Small intestine (tissue), 7 donors: ENCODE results near the gene FANCI. TPM values are rescaled to one million over a fixed set of nuclear protein-coding genes. Genes with fewer than 3 reads are reported as not detected.

Experiments
- DNase-seq, 2 donors: peaks; one replicate each; pipeline versions ENCODE4 v3.0.0 to v3.0.0-alpha.2; 2013
- FAIRE-seq: peaks from 2 replicates; lab custom pipeline; 2012; peaks lifted over from hg19 to GRCh38; lab: Jason Lieb, UNC
- H3K27ac ChIP-seq, 3 donors: one replicate each; pipeline ENCODE4 v1.5.1; 2013; ENCODE audit warnings: low read length in 2 of 3, mild to moderate bottlenecking in 2 of 3, control low read depth in 1 of 3, inconsistent platforms in 1 of 3, low read depth in 1 of 3, moderate library complexity in 1 of 3
- H3K27me3 ChIP-seq, 3 donors: one replicate each; pipeline ENCODE4 v1.6.1; 2013; ENCODE audit warnings: low read length in 3 of 3, inconsistent platforms in 1 of 3; ENCODE audit not compliant: control insufficient read depth in 3 of 3, insufficient read depth in 3 of 3
- H3K36me3 ChIP-seq, 3 donors: one replicate each; pipeline ENCODE4 v1.6.1; 2013; ENCODE audit warnings: low read length in 3 of 3, inconsistent platforms in 1 of 3, low read depth in 1 of 3, mild to moderate bottlenecking in 1 of 3, moderate library complexity in 1 of 3; ENCODE audit not compliant: control insufficient read depth in 3 of 3, insufficient read depth in 2 of 3
- H3K4me1 ChIP-seq, 3 donors: one replicate each; pipeline ENCODE4 v1.6.1; 2013; ENCODE audit warnings: low read length in 2 of 3, inconsistent platforms in 1 of 3, low read depth in 1 of 3, mild to moderate bottlenecking in 1 of 3, moderate library complexity in 1 of 3; ENCODE audit not compliant: control insufficient read depth in 3 of 3, insufficient read depth in 2 of 3
- H3K4me3 ChIP-seq, 3 donors: one replicate each; pipeline ENCODE4 v1.5.1; 2013; ENCODE audit warnings: low read length in 3 of 3, control low read depth in 1 of 3, inconsistent platforms in 1 of 3, low read depth in 1 of 3, mild to moderate bottlenecking in 1 of 3, moderate library complexity in 1 of 3
- H3K9me3 ChIP-seq, 2 donors: one replicate each; pipeline ENCODE4 v1.6.1; 2013; ENCODE audit warnings: low read depth in 1 of 2, low read length in 1 of 2; ENCODE audit not compliant: control insufficient read depth in 2 of 2, insufficient read depth in 1 of 2
- WGBS, 3 donors: extraction: QIAGEN DNeasy Blood & Tissue Kit; methylation state at CpG; one replicate each; pipeline ENCODE4 v1.1.7; 2013; 5-methylcytosine and 5-hydroxymethylcytosine counted together
- polyA plus RNA-seq, 4 donors: library from polyadenylated mRNA; stranded (reverse) in 3 of 4; unstranded in 1 of 4; fragments of 200-250 nt in 3 of 4; fragments of 120-200 nt in 1 of 4; gene quantifications; one replicate each; pipeline versions ENCODE4 v1.2.1 to v1.2.3, GENCODE V29; 2013
- donor health status: healthy with polysubstance abuse.
- donor health status: control.
- donor health status: control.
- donor health status: Bipolar disorder and iron deficiency.
- donor health status: healthy.

FANCI gene
- polyA plus RNA-seq, 4 donors, result 1.6 to 21.6 (median 7.9) TPM

- no peak for FAIRE-seq
- WGBS, 3 donors, result 72 to 95% (median 88%) methylated on average over 6 of the region's 6 CpGs
Measured at GRCh38 chr15:89199746-89200145, 44.0 kb upstream of the FANCI start.

GRCh38 chr15:89200182-89200581 lies 43.6 kb upstream of the FANCI start:
- H3K27ac ChIP-seq, result no peak overlapping the region
- H3K27me3 ChIP-seq, result no peaks in the 10 kb centered on the region
- peaks cover 4 to 26% (median 13%) of the 10 kb centered on the region in 3 donors for H3K36me3 ChIP-seq
- no peaks in the 10 kb centered on the region for H3K4me1 ChIP-seq
- no peak for FAIRE-seq
- no peaks in the 10 kb centered on the region for H3K9me3 ChIP-seq
- DNase-seq, result no peak
- WGBS, 3 donors, result 93 to 98% (median 96%) methylated on average over 12 of the region's 12 CpGs
- H3K4me3 ChIP-seq, result no peak overlapping the region

More at GRCh38 chr15:89199746-89200145, 44.0 kb upstream of the FANCI start:
- H3K36me3 ChIP-seq, result peaks cover 6 to 30% (median 18%) of the 10 kb centered on the region in 3 donors
- DNase-seq, result no peak
- no peak overlapping the region for H3K4me3 ChIP-seq
- no peak overlapping the region for H3K27ac ChIP-seq
- no peaks in the 10 kb centered on the region for H3K27me3 ChIP-seq
- H3K4me1 ChIP-seq, result no peaks in the 10 kb centered on the region
- no peaks in the 10 kb centered on the region for H3K9me3 ChIP-seq

GRCh38 chr15:89201465-89202005 lies 42.2 kb upstream of the FANCI start:
- Histone ChIP-seq H3K9me3 (no peaks in the 10 kb centered on the region), H3K27me3 (no peaks in the 10 kb centered on the region), H3K4me3 (no peak overlapping the region), H3K27ac (no peak overlapping the region), H3K4me1 (no peaks in the 10 kb centered on the region), H3K36me3 (peaks cover 0 to 16% (median 13%) of the 10 kb centered on the region in 3 donors)
- 88 to 93% (median 92%) methylated on average over 20 of the region's 20 CpGs for WGBS, 3 donors
- no peak for FAIRE-seq
- no peak for DNase-seq

GRCh38 chr15:89203705-89204273 lies 40.0 kb upstream of the FANCI start:
- DNase-seq (no peak), FAIRE-seq (no peak)
- 28 to 56% (median 51%) methylated on average over 2 of the region's 2 CpGs for WGBS, 3 donors
- no peaks in the 10 kb centered on the region for H3K4me1 ChIP-seq
- no peaks in the 10 kb centered on the region for H3K9me3 ChIP-seq
- peaks cover 0 to 8% (median 4%) of the 10 kb centered on the region in 3 donors for H3K36me3 ChIP-seq
- H3K27ac ChIP-seq, result no peak overlapping the region
- no peaks in the 10 kb centered on the region for H3K27me3 ChIP-seq
- H3K4me3 ChIP-seq, result no peak overlapping the region

- Histone ChIP-seq H3K4me1 (no peaks in the 10 kb centered on the region), H3K9me3 (no peaks in the 10 kb centered on the region), H3K27ac (no peak overlapping the region), H3K4me3 (no peak overlapping the region), H3K36me3 (peaks cover 0 to 1% (median 0%) of the 10 kb centered on the region in 3 donors), H3K27me3 (no peaks in the 10 kb centered on the region)
- WGBS, 3 donors, result 66 to 74% (median 69%) methylated on average over 14 of the region's 14 CpGs
- no peak for DNase-seq
- FAIRE-seq, result no peak
Measured at GRCh38 chr15:89205991-89206585, 37.7 kb upstream of the FANCI start.

GRCh38 chr15:89206908-89207331 lies 36.9 kb upstream of the FANCI start:
- Histone ChIP-seq H3K4me3 (no peak overlapping the region), H3K9me3 (no peaks in the 10 kb centered on the region), H3K36me3 (no peaks in the 10 kb centered on the region), H3K27ac (no peak overlapping the region), H3K27me3 (no peaks in the 10 kb centered on the region), H3K4me1 (no peaks in the 10 kb centered on the region)
- WGBS, 3 donors, result 0 to 1% (median 0%) methylated on average over 14 of the region's 14 CpGs
- no peak for FAIRE-seq
- DNase-seq, result peak; percentile 52 to 72

GRCh38 chr15:89208256-89208655 lies 35.5 kb upstream of the FANCI start:
- DNase-seq, result no peak
- Histone ChIP-seq H3K9me3 (no peaks in the 10 kb centered on the region), H3K27ac (no peak overlapping the region), H3K4me1 (no peaks in the 10 kb centered on the region), H3K4me3 (no peak overlapping the region), H3K36me3 (no peaks in the 10 kb centered on the region), H3K27me3 (no peaks in the 10 kb centered on the region)
- no peak for FAIRE-seq

GRCh38 chr15:89209057-89209456 lies 34.7 kb upstream of the FANCI start:
- Histone ChIP-seq H3K4me1 (no peaks in the 10 kb centered on the region), H3K27ac (no peak overlapping the region), H3K27me3 (no peaks in the 10 kb centered on the region), H3K4me3 (no peak overlapping the region), H3K36me3 (no peaks in the 10 kb centered on the region), H3K9me3 (no peaks in the 10 kb centered on the region)
- DNase-seq (no peak), FAIRE-seq (no peak)
- WGBS, 3 donors, result 84 to 100% (median 95%) methylated on average over 1 of the region's 1 CpG
